Left renal cortex interstitium (tissue), 4 donors: Measurements from ENCODE around the gene HAUS3. TPM values are rescaled to one million over a fixed set of nuclear protein-coding genes. Genes with fewer than 3 reads are reported as not detected.

Experiments
- polyA plus RNA-seq, 4 donors: library from polyadenylated mRNA; unstranded; fragments of 120-200 nt; gene quantifications; one replicate each; pipeline ENCODE4 v1.2.1, GENCODE V29; 2013; ENCODE audit not compliant: insufficient read length in 4 of 4

The HAUS3 gene
- polyA plus RNA-seq, 4 donors, result 17.3 to 21.8 (median 19.7) TPM

Other genes with a start within 250 kb of the HAUS3 start
- 10 to 100 TPM; 25.7 to 50.3 (median 43.9) TPM for gene NELFA, start 233.1 kb downstream of the HAUS3 start, polyA plus RNA-seq
- gene NAT8L, start 182.8 kb downstream of the HAUS3 start, polyA plus RNA-seq, result 1 to 10 TPM; 7.1 to 8.1 (median 7.3) TPM
- 1 to 10 TPM; 1.4 to 5.4 (median 3.6) TPM for gene POLN, start within 50 bp of the HAUS3 start, polyA plus RNA-seq
- 10 to 100 TPM; 51.4 to 80.2 (median 66.5) TPM for gene MXD4, start 20.0 kb upstream of the HAUS3 start, polyA plus RNA-seq
- gene ZFYVE28, start 176.5 kb upstream of the HAUS3 start, polyA plus RNA-seq, result 1 to 10 TPM; 2.3 to 3.1 (median 2.7) TPM
- gene CFAP99, start 176.8 kb upstream of the HAUS3 start, polyA plus RNA-seq, result 1 to 10 TPM in 2 of 4 donors, under 1 TPM in 2; 0.35 to 1.6 (median 1.1) TPM
- gene RNF4, start 227.0 kb upstream of the HAUS3 start, polyA plus RNA-seq, result 10 to 100 TPM; 66.5 to 71.8 (median 70.9) TPM